ENCODE measurements around the gene ORM1. TPM values are rescaled to one million over a fixed set of nuclear protein-coding genes. Genes with fewer than 3 reads are reported as not detected.

Gene ORM1
- total and polyA plus RNA-seq, 4 donors = 1,297 to 69,591 (median 37,095) TPM

DNA sequence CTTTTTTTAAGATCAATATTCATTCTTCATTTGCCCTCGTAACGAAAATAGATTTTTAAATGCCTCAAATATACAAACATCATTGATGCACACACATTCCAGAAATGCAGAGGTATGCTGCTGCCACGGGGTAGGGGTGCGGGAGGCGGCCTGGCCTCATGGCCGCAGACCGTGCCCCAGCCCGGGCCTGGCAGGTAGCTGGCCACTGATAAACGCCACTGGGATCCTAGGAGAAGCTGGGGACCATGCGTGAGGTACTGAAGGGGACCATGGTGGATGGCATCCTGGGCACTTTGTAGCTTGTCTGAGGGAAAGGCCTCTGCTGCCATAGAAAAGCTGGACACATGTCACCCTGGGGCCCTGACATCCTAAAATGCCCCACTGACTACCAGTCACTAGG lies 13.3 kb downstream of the ORM1 start:
- H3K4me1 ChIP-seq (ENCODE audit: control insufficient read depth in 4 of 4, insufficient read depth in 4 of 4, low read length in 3 of 4) = peaks cover 0 to 9% (median 2%) of the 10 kb centered on the region in 4 donors
- peaks cover 5 to 45% (median 25%) of the 10 kb centered on the region in 4 donors for H3K36me3 ChIP-seq (ENCODE audit: control insufficient read depth in 4 of 4, insufficient read depth in 3 of 4, low read depth in 1 of 4, low read length in 3 of 4)

More for the DNA sequence above, 13.3 kb downstream of the ORM1 start:
- DNase-seq (ENCODE audit: low spot score) = no peak
- Histone ChIP-seq H3K9me3 (ENCODE audit: control insufficient read depth in 4 of 4, low read length in 3 of 4) (no peaks in the 10 kb centered on the region), H3K9ac (ENCODE audit: low read depth in 1 of 2, low read length in 2 of 2) (no peak overlapping the region), H3K4me3 (ENCODE audit: low read depth in 1 of 3, low read length in 3 of 3) (no peak overlapping the region), H3K27me3 (ENCODE audit: control insufficient read depth in 4 of 4, insufficient read depth in 4 of 4, low read length in 3 of 4) (no peaks in the 10 kb centered on the region), H3K27ac (ENCODE audit: low read depth in 1 of 2, low read length in 2 of 2) (no peak overlapping the region)
- no peak for TF ChIP-seq RXRA (IDR thresholded peaks at IDR 0.05)
- no peak for TF ChIP-seq JUND (IDR thresholded peaks at IDR 0.05)
- no peak for TF ChIP-seq EGR1 (IDR thresholded peaks at IDR 0.05; ENCODE audit: low read depth in 2 of 2)
- TF ChIP-seq, protein P1, sequence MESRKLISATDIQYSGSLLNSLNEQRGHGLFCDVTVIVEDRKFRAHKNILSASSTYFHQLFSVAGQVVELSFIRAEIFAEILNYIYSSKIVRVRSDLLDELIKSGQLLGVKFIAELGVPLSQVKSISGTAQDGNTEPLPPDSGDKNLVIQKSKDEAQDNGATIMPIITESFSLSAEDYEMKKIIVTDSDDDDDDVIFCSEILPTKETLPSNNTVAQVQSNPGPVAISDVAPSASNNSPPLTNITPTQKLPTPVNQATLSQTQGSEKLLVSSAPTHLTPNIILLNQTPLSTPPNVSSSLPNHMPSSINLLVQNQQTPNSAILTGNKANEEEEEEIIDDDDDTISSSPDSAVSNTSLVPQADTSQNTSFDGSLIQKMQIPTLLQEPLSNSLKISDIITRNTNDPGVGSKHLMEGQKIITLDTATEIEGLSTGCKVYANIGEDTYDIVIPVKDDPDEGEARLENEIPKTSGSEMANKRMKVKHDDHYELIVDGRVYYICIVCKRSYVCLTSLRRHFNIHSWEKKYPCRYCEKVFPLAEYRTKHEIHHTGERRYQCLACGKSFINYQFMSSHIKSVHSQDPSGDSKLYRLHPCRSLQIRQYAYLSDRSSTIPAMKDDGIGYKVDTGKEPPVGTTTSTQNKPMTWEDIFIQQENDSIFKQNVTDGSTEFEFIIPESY (IDR thresholded peaks at IDR 0.05) = no peak
- no peak for TF ChIP-seq HNF4G (IDR thresholded peaks at IDR 0.05)
- TF ChIP-seq, protein P2, sequence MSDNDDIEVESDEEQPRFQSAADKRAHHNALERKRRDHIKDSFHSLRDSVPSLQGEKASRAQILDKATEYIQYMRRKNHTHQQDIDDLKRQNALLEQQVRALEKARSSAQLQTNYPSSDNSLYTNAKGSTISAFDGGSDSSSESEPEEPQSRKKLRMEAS (IDR thresholded peaks at IDR 0.05) = no peak
- TF ChIP-seq RAD21 (IDR thresholded peaks at IDR 0.05) = no peak
- TF ChIP-seq NR2F2 (IDR thresholded peaks at IDR 0.05) = no peak
- TF ChIP-seq, protein P3, sequence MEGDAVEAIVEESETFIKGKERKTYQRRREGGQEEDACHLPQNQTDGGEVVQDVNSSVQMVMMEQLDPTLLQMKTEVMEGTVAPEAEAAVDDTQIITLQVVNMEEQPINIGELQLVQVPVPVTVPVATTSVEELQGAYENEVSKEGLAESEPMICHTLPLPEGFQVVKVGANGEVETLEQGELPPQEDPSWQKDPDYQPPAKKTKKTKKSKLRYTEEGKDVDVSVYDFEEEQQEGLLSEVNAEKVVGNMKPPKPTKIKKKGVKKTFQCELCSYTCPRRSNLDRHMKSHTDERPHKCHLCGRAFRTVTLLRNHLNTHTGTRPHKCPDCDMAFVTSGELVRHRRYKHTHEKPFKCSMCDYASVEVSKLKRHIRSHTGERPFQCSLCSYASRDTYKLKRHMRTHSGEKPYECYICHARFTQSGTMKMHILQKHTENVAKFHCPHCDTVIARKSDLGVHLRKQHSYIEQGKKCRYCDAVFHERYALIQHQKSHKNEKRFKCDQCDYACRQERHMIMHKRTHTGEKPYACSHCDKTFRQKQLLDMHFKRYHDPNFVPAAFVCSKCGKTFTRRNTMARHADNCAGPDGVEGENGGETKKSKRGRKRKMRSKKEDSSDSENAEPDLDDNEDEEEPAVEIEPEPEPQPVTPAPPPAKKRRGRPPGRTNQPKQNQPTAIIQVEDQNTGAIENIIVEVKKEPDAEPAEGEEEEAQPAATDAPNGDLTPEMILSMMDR (IDR thresholded peaks at IDR 0.05; ENCODE audit: low read depth, low read length, missing input control) = no peak
- TF ChIP-seq, protein P4, sequence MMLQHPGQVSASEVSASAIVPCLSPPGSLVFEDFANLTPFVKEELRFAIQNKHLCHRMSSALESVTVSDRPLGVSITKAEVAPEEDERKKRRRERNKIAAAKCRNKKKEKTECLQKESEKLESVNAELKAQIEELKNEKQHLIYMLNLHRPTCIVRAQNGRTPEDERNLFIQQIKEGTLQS (IDR thresholded peaks at IDR 0.05) = no peak
- TF ChIP-seq YY1 (IDR thresholded peaks at IDR 0.05) = no peak
- TF ChIP-seq, protein P5, sequence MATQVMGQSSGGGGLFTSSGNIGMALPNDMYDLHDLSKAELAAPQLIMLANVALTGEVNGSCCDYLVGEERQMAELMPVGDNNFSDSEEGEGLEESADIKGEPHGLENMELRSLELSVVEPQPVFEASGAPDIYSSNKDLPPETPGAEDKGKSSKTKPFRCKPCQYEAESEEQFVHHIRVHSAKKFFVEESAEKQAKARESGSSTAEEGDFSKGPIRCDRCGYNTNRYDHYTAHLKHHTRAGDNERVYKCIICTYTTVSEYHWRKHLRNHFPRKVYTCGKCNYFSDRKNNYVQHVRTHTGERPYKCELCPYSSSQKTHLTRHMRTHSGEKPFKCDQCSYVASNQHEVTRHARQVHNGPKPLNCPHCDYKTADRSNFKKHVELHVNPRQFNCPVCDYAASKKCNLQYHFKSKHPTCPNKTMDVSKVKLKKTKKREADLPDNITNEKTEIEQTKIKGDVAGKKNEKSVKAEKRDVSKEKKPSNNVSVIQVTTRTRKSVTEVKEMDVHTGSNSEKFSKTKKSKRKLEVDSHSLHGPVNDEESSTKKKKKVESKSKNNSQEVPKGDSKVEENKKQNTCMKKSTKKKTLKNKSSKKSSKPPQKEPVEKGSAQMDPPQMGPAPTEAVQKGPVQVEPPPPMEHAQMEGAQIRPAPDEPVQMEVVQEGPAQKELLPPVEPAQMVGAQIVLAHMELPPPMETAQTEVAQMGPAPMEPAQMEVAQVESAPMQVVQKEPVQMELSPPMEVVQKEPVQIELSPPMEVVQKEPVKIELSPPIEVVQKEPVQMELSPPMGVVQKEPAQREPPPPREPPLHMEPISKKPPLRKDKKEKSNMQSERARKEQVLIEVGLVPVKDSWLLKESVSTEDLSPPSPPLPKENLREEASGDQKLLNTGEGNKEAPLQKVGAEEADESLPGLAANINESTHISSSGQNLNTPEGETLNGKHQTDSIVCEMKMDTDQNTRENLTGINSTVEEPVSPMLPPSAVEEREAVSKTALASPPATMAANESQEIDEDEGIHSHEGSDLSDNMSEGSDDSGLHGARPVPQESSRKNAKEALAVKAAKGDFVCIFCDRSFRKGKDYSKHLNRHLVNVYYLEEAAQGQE (IDR thresholded peaks at IDR 0.05) = no peak
- TF ChIP-seq SP1 (IDR thresholded peaks at IDR 0.05) = no peak
- 86% methylated on average over 10 of the region's 10 CpGs for WGBS

All from liver (tissue), 9 donors.